Adrenal gland (tissue), 5 donors: ENCODE data around the gene PTPRN2.

Experiments used
- POLR2A ChIP-seq, 2 donors: fragments of 450-650 bp; IDR thresholded peaks; one replicate each; pipeline ENCODE4 v1.6.1; 2017; ENCODE audit warnings: antibody characterized with exemption in 2 of 2, mild to moderate bottlenecking in 2 of 2, moderate library complexity in 1 of 2
- TF ChIP-seq, protein P1 (sequence below), 6 experiments: fragments of 450-650 bp in 4 of 6; fragments of 200-600 bp in 2 of 6; sonication (generic) in 1 of 6; IDR thresholded peaks; 1 replicate in 5 of 6; 2 replicates in 1 of 6; pipeline versions ENCODE4 v1.5.1 to v1.8.0; 2016 to 2021; ENCODE audit warnings: antibody characterized with exemption in 6 of 6, mild to moderate bottlenecking in 2 of 6, moderate library complexity in 1 of 6
- donor health status: DM: no; HTN: no; CAD: no.

DNA sequence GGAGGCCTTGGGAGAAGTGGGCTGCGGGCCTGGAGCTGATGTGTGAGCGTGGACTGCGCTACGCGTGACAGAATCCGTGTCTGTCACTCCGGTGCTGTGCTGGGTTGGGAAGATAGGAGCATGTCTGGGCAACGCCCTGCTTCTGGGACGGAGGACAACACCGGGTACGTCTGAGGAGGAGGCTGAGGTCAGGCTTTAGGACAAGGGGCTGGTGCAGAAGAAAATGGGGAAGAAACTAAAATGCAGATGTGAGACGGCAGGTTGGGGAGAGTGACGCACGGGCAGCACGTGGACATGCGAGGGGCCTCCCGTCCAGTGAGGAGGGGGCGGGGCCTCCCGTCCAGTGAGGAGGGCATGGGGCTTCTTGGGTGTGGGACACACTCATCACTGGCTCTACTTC, 1043.4 kb downstream of the PTPRN2 start:
- TF ChIP-seq, protein P1, sequence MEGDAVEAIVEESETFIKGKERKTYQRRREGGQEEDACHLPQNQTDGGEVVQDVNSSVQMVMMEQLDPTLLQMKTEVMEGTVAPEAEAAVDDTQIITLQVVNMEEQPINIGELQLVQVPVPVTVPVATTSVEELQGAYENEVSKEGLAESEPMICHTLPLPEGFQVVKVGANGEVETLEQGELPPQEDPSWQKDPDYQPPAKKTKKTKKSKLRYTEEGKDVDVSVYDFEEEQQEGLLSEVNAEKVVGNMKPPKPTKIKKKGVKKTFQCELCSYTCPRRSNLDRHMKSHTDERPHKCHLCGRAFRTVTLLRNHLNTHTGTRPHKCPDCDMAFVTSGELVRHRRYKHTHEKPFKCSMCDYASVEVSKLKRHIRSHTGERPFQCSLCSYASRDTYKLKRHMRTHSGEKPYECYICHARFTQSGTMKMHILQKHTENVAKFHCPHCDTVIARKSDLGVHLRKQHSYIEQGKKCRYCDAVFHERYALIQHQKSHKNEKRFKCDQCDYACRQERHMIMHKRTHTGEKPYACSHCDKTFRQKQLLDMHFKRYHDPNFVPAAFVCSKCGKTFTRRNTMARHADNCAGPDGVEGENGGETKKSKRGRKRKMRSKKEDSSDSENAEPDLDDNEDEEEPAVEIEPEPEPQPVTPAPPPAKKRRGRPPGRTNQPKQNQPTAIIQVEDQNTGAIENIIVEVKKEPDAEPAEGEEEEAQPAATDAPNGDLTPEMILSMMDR (IDR thresholded peaks at IDR 0.05): no peak
- TF ChIP-seq POLR2A (IDR thresholded peaks at IDR 0.05): no peak
